CD4-positive, alpha-beta T cell (primary cell): ENCODE data around the gene ZNF764. TPM values are rescaled to one million over a fixed set of nuclear protein-coding genes. Genes with fewer than 3 reads are reported as not detected.
A peak's percentile ranks its signal among the peaks of the same experiment; 100 is the strongest.

ENCODE experiments used
- ATAC-seq: fragments of 200-7000 bp; cut with Tn5 transposase; one replicate; pipeline ENCODE4 v1.10.0; 2022; ENCODE audit warnings: mild to moderate bottlenecking; ENCODE audit not compliant: poor library complexity
- CTCF ChIA-PET: fragments of 350-600 bp; sonication (Branson Sonifier 250); formaldehyde crosslinking; loops from one replicate; lab custom pipeline; 2021; ENCODE audit warnings: antibody characterized with exemption, inconsistent platforms; lab: Charles Lee
- POLR2A ChIA-PET: fragments of 350-600 bp; sonication (Branson Sonifier 250); formaldehyde crosslinking; loops from one replicate; lab custom pipeline; 2021; ENCODE audit warnings: antibody characterized with exemption, inconsistent platforms; lab: Charles Lee
- DNase-seq, 14 experiments: peaks; one replicate each; pipeline ENCODE4 v3.0.0-alpha.2; 2013 to 2020; ENCODE audit warnings: mixed read lengths in 2 of 14
- H3K27ac ChIP-seq, 2 donors: one replicate each; pipeline versions ENCODE4 v1.5.1 to v1.7.0; 2013; ENCODE audit warnings: low read length in 2 of 2, low read depth in 1 of 2, mild to moderate bottlenecking in 1 of 2
- H3K27me3 ChIP-seq, 2 experiments: 1 replicate in 1 of 2; 2 replicates in 1 of 2; pipeline versions ENCODE4 v1.6.1 to v1.7.0; 2013; ENCODE audit warnings: low read length in 2 of 2, control low read depth in 1 of 2, mild to moderate bottlenecking in 1 of 2, moderate library complexity in 1 of 2; ENCODE audit not compliant: insufficient read depth in 2 of 2, control insufficient read depth in 1 of 2
- H3K36me3 ChIP-seq: one replicate; pipeline ENCODE4 v1.6.1; 2013; ENCODE audit warnings: low read length, control low read depth; ENCODE audit not compliant: insufficient read depth
- H3K4me1 ChIP-seq: one replicate; pipeline ENCODE4 v1.6.1; 2013; ENCODE audit warnings: low read length, control low read depth; ENCODE audit not compliant: insufficient read depth
- H3K4me3 ChIP-seq: one replicate; pipeline ENCODE4 v1.5.1; 2013; ENCODE audit warnings: mild to moderate bottlenecking, low read length, moderate library complexity
- H3K9me3 ChIP-seq, 2 experiments: 1 replicate in 1 of 2; 2 replicates in 1 of 2; pipeline versions ENCODE4 v1.6.1 to v1.7.0; 2013; ENCODE audit warnings: low read length in 2 of 2, mild to moderate bottlenecking in 2 of 2, control low read depth in 1 of 2, moderate library complexity in 1 of 2; ENCODE audit not compliant: control insufficient read depth in 1 of 2, insufficient read depth in 1 of 2
- H3K27ac Mint-ChIP-seq: one replicate; pipeline ENCODE4 v1.8.0; 2020; ENCODE audit warnings: mixed read lengths
- H3K27me3 Mint-ChIP-seq: one replicate; pipeline ENCODE4 v1.8.0; 2021; ENCODE audit warnings: mixed read lengths
- H3K36me3 Mint-ChIP-seq: one replicate; pipeline ENCODE4 v1.8.0; 2021; ENCODE audit warnings: low read depth, mixed read lengths
- H3K4me1 Mint-ChIP-seq: one replicate; pipeline ENCODE4 v1.8.0; 2021; ENCODE audit warnings: low read depth, mixed read lengths
- H3K4me3 Mint-ChIP-seq: one replicate; pipeline ENCODE4 v1.8.0; 2020; ENCODE audit warnings: mild to moderate bottlenecking, mixed read lengths
- H3K9me3 Mint-ChIP-seq: one replicate; pipeline ENCODE4 v1.8.0; 2020; ENCODE audit warnings: mixed read lengths
- CTCF ChIP-seq: fragments of 200-600 bp; IDR thresholded peaks from one replicate; pipeline ENCODE4 v1.8.0; 2022; ENCODE audit warnings: antibody characterized with exemption, mild to moderate bottlenecking
- intact Hi-C, 2 experiments: fragments of 100-400 bp; cut with DNase I in 1 of 2; cut with micrococcal nuclease in 1 of 2; formaldehyde crosslinking; loops; one replicate each; pipeline versions ENCODE4 v1.15.1 to v1.9.0; 2023 to 2025; cut with DNase I, micrococcal nuclease
- polyA plus RNA-seq, 2 donors: library from polyadenylated mRNA; unstranded; fragments of 120-200 nt; gene quantifications; one replicate each; pipeline ENCODE4 v1.2.1, GENCODE V29; 2013
- total RNA-seq, 174 experiments: library from RNA in 2 of 174; stranded (reverse) in 2 of 174; gene quantifications; one replicate each; pipeline ENCODE4 v1.2.3 and lab custom pipeline; 2021 to 2026

Gene ZNF764
- total RNA-seq (10 to 100 TPM; 20.4 to 22.9 TPM), total RNA-seq (lab: John Stamatoyannopoulos, UW) (14.5 to 56.4 (median 25.6) reads per million in 172 experiments)
- polyA plus RNA-seq (2013, experiment 1 of 2), result 14.2 TPM
- polyA plus RNA-seq (2013, experiment 2 of 2), result 15.4 TPM

GRCh38 chr16:30557957-30558788, at the start of gene ZNF764:
Gene ZNF764, minus strand, starts transcription at chr16:30558374. Its CDS starts 192 bp downstream, at chr16:30558182.
- intact Hi-C loops, result loop anchor here (1.0 to 5.0 kb wide), 13 partner anchors 10 to 201 kb away; partner anchors contain the start of genes PRR14 (in 2 of the 2), CD2BP2 (in 1 of the 2), DCTPP1 (in 1 of the 2) and SEPHS2 (in 1 of the 2)
- Histone ChIP-seq H3K36me3 (peaks cover 33% of the 10 kb centered on the region), H3K4me3 (peak within 1 kb of the TSS; percentile 73), H3K9me3 (no peaks in the 10 kb centered on the region), H3K27me3 (no peaks in the 10 kb centered on the region), H3K27ac (peak within 1 kb of the TSS; percentile 93 to 94), H3K4me1 (peaks cover 68% of the 10 kb centered on the region)
- DNase-seq (peak; percentile 90 to 99 (median 95)), ATAC-seq (peak; percentile 89)
- CTCF ChIA-PET, result interaction anchor here (0.6 to 2.9 kb wide), 15 partner anchors 9 to 593 kb away, joined by 3 to 68 read pairs (median 6); partner anchors contain the start of genes DCTPP1, FBRS, PRR14 and SEPTIN1
- peak within 1 kb of the TSS; percentile 94 for H3K27ac Mint-ChIP-seq
- H3K4me1 Mint-ChIP-seq, result peaks cover 41% of the 10 kb centered on the region
- peaks cover 33% of the 10 kb centered on the region for H3K36me3 Mint-ChIP-seq
- H3K27me3 Mint-ChIP-seq, result no peaks in the 10 kb centered on the region
- no peaks in the 10 kb centered on the region for H3K9me3 Mint-ChIP-seq
- peak within 1 kb of the TSS; percentile 93 for H3K4me3 Mint-ChIP-seq
- POLR2A ChIA-PET, result interaction anchor here (0.6 to 4.3 kb wide), 30 partner anchors 9 to 493 kb away, joined by 3 to 152 read pairs (median 4); partner anchors contain the start of genes ALDOA, CORO1A, DCTPP1 and FBRS
- TF ChIP-seq CTCF, result no peak

DNA sequence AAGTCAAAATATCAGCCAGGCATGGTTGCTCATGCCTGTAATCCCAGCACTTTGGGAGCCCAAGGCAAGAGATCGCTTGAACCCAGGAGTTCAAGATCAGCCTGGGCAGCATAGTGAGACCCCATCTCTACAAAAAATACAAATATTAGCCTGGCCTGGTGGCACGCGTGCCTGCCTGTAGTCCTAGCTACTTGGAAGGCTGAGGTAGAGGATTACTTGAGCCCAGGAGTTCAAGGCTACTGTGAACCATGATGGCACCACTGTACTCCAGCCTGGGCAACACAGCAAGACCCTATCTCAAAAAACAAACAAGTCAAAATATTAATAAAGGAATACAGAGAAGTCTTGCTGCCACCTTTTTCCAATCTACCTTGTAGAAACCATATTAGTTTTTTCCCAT, 47.8 kb upstream of the ZNF764 start:
- H3K9me3 ChIP-seq, result no peaks in the 10 kb centered on the region
- no peaks in the 10 kb centered on the region for H3K9me3 Mint-ChIP-seq
- ChIA-PET POLR2A (no interaction called here), CTCF (interaction anchor here (0.6 to 1.3 kb wide), 2 partner anchors 9 to 219 kb away, joined by 3 to 5 read pairs; no protein-coding TSS in a partner anchor)
- peaks cover 34% of the 10 kb centered on the region for H3K36me3 ChIP-seq
- TF ChIP-seq CTCF, result no peak
- peaks cover 72% of the 10 kb centered on the region for H3K36me3 Mint-ChIP-seq
- intact Hi-C loops, result no loop called here
- H3K27me3 Mint-ChIP-seq, result no peaks in the 10 kb centered on the region
- H3K4me1 Mint-ChIP-seq, result peaks cover 23% of the 10 kb centered on the region
- no peak for ATAC-seq
- no peak overlapping the region for H3K4me3 ChIP-seq
- no peak overlapping the region for H3K4me3 Mint-ChIP-seq
- H3K27ac ChIP-seq, result no peak overlapping the region
- no peaks in the 10 kb centered on the region for H3K27me3 ChIP-seq
- peaks cover 26% of the 10 kb centered on the region for H3K4me1 ChIP-seq
- H3K27ac Mint-ChIP-seq, result no peak overlapping the region
- DNase-seq, result no peak

GRCh38 chr16:30605158-30605557, 47.0 kb upstream of the ZNF764 start:
- Histone ChIP-seq H3K4me1 (peaks cover 19% of the 10 kb centered on the region), H3K27me3 (no peaks in the 10 kb centered on the region), H3K4me3 (no peak overlapping the region), H3K27ac (no peak overlapping the region), H3K9me3 (no peaks in the 10 kb centered on the region), H3K36me3 (peaks cover 34% of the 10 kb centered on the region)
- DNase-seq (no peak), ATAC-seq (no peak)
- CTCF ChIA-PET, result interaction anchor here (0.6 kb wide), 1 partner anchor 218 kb away, joined by 5 read pairs; no protein-coding TSS in a partner anchor
- H3K4me3 Mint-ChIP-seq, result peak overlapping the region; percentile 42
- H3K36me3 Mint-ChIP-seq, result peaks cover 68% of the 10 kb centered on the region
- peaks cover 17% of the 10 kb centered on the region for H3K4me1 Mint-ChIP-seq
- TF ChIP-seq CTCF, result no peak
- no peaks in the 10 kb centered on the region for H3K27me3 Mint-ChIP-seq
- intact Hi-C loops, result no loop called here
- POLR2A ChIA-PET, result no interaction called here
- no peaks in the 10 kb centered on the region for H3K9me3 Mint-ChIP-seq
- H3K27ac Mint-ChIP-seq, result no peak overlapping the region
